Activated CD8-positive, alpha-beta memory T cell treated with anti-CD3 and anti-CD28 coated beads for 36 hours (primary cell): Measurements from ENCODE around the gene MYO7A. TPM values are rescaled to one million over a fixed set of nuclear protein-coding genes. Genes with fewer than 3 reads are reported as not detected.
"Not testable (repeated sequence)": the region's sequence is repeated elsewhere in the genome, so short reads cannot be mapped to it uniquely, and the experiment has no call there.

Experiments
- CTCF ChIA-PET: fragments of 350-600 bp; sonication (Branson Sonifier 250); formaldehyde crosslinking; loops from one replicate; lab custom pipeline; 2021; ENCODE audit warnings: antibody characterized with exemption; lab: Charles Lee
- POLR2A ChIA-PET: fragments of 350-600 bp; sonication (Branson Sonifier 250); formaldehyde crosslinking; loops from one replicate; lab custom pipeline; 2021; ENCODE audit warnings: antibody characterized with exemption; lab: Charles Lee
- total RNA-seq, 2 experiments: library from RNA; stranded (reverse); gene quantifications; one replicate each; pipeline ENCODE4 v1.2.3, GENCODE V29; 2021

MYO7A gene
- total RNA-seq, 2 experiments from 2014 or later = 0.06 TPM; not detected in 1

DNA sequence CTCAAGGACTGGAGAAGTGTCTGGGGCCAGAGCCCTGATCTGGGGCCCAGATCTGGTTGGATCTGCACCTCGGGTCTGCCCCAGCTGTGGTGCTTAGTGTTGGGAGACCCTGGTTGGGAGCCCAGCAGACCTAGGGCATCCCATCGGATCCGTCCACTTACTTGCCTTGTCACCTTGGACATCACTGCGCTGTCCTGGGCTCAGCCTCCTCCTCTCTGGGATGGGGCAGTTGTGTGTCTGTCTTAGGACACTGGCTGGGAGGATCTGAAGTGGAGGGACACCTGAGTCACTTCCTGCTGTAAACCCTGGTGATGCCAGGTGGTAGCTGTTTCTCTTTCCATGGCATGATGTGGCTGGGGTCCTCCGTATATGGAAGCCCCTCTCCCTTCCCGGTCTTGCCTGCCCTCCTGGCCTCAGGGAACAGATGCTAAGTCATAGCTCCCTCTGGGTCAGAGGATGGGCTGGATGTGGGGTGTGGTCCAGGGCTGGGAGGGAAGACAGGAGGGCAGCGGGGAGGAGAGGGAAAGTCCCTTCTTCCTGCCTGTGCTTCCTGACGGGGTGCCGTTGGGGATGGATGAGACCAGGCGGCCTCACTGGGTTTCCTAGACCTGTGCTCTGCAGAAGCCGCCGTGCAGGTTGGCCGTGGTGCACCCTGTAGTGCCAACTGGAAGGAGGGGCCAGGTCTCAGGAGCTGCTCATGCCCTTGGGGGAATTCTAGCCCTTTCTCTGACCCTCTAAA, 37.5 kb upstream of the MYO7A start:
- POLR2A ChIA-PET = no interaction called here
- CTCF ChIA-PET = interaction anchor here (1.3 to 3.5 kb wide), 11 partner anchors 8 to 362 kb away, joined by 3 to 34 read pairs (median 8); no protein-coding TSS in a partner anchor

DNA sequence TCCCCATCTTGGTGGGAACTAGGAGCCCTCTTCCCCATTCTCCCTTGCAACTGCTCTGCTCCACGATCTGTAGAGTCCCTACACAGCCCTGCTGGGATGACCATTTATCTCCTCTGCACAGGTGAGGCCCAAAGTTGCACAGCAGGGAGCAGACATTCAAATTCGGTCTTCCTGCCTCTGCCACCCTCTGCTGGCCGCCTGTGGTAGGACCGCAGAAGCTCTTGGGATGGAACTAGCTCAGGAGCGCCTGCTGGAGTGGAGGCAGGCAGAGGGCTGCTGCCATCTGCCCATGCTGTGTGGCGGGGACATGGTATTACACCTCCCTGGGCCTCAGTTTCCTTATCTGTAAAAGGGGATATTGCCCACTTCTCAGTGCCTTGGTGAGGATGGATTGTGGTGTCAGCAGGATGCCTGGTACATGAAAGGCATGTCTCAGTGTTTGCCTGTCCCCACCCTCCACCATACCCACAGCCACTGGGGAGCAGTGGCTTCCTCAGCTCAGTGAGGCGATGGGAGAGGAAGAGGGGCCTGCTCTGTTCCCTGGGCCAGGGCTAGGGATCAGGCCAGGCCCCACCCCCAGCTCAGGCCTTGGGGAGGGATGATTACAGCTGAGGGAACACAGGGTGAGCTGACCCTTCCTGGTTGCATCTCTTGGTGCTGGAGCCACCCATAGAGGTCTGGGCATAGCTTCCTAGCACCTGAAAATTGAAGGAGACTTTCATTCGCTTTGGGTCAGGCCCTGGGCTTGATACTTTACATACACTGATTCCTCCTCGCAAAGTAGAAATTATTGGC, 36.7 kb upstream of the MYO7A start:
- POLR2A ChIA-PET = no interaction called here
- CTCF ChIA-PET = interaction anchor here (0.6 to 3.5 kb wide), 18 partner anchors 9 to 484 kb away, joined by 3 to 34 read pairs (median 3); no protein-coding TSS in a partner anchor

DNA sequence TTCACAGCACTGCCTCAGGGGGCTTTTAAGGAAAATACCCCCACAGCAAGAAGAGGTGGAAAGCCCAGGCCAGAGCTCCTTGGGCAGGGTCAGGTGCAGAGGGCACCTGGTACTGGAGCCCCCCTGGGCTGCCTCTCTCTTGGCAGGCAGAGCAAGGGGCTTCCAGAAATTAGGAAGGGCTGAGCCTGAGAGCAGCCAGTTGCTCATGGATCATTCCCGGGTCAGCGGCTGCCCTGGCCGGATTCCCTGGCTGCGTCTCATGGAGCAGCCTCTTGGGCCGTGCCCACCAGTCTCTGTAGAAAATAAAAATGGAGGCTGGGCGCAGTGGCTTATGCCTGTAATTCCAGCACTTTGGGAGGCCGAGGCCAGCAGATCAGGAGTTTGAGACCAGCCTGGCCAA, 35.7 kb upstream of the MYO7A start:
- ChIA-PET POLR2A (no interaction called here), CTCF (interaction anchor here (1.0 to 3.5 kb wide), 9 partner anchors 10 to 64 kb away, joined by 3 to 34 read pairs (median 8); no protein-coding TSS in a partner anchor)

DNA sequence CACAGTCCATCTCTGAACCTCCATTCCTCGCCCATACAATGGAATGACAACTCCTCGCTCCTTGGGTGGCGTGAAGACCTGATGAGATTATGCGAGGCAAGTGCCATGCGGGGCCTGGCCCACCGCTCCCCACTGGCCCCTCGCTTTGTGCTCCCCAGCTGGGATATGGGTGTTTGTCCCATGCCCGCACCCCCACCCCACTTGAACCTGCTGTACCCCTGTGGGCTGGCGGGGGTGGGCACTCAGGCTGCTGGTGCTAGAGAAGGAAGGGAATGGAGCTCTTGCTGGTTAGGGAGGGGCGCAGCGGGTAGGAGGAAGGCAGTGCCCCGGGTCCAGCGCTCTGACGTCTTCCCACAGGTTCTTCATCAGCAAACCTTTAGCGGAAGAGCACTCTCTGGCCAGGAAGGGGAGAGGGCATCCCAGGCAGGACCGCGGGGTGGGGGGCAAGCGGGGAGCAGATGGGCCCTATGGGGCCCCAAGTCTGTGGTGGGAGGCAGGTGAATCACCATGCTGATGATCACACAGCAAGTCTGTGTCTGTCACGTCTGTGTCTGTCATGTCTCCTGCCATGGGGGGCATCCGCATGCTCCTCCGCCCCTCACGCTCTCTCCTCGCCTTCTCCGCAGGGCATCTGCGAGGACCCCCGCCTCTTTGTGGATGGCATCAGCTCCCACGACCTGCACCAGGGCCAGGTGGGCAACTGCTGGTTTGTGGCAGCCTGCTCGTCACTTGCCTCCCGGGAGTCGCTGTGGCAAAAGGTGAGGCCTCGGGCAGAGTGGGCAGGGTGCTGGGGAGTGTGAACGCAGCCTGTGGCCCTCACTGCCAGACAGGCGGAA, 34.8 kb upstream of the MYO7A start:
- POLR2A ChIA-PET = no interaction called here
- CTCF ChIA-PET = interaction anchor here (0.9 to 3.5 kb wide), 3 partner anchors 45 to 173 kb away, joined by 3 to 34 read pairs (median 3); no protein-coding TSS in a partner anchor

DNA sequence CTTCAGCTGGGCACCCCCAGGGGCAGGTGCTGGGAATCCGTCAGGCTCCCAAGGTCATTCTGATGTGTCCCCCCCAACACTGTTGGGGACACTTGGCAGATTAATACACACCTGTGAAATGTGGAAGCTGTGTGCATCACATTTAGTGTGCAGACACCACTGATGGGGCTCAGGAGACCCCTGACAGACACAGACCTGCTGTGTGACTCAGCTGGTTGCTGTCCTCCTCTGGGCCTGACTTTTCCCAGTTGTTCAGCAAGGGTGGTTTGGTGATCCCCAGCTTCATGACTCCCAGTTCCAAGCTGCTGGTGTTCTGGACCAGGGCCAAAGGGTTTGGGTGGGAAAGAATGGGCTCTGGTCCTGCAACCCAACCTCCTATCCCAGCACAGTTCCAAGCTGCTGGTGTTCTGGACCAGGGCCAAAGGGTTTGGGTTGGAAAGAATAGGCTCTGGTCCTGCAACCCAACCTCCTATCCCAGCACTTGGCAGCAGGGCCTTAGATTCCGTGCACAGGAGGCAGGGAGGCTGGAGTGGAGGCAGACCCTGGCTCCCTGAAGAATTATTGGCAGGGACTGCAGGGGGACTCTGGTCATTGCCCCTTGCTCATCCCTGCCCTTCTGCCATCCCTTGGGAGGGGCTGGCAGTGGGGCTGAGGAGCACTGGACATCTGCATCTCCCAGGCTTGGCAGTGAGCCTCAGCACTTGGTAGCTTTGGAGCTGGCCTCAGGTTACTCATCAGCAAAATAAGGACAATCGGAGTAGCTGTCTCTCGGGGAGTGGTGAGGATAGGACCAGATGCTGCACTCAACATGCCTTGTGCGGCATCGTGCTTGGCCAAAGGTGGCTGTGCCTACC, 33.8 kb upstream of the MYO7A start:
- POLR2A ChIA-PET = no interaction called here
- CTCF ChIA-PET = interaction anchor here (0.9 to 1.4 kb wide), 2 partner anchors 47 to 174 kb away, joined by 3 to 4 read pairs; no protein-coding TSS in a partner anchor

DNA sequence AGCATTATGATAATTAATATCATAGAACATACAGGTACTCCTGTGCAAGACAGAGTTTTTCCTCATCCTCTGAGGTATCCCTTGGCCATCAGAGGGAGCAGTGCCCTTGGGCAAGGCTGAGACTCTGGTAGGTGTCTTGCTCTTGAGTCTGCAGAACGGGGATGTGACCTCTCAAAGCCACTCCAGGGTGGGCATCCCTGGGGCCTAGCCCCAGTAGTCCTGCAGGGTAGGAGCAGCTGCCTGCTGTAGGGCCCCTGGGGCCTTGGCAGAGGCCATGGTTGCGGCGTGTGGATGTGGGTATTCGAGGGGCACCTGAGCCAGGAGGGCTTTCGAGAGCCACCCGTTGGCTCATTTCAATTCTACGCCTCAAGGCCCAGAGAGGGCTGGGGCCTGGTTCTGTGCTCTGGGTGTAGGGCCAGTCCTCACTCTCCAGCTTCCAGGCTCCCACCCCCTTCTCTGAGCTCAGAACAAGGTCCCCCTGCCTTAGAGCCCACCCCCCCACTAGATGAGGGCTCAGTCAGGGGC, 33.1 kb upstream of the MYO7A start:
- ChIA-PET POLR2A (no interaction called here), CTCF (interaction anchor here (1.4 kb wide), 1 partner anchor 48 kb away, joined by 4 read pairs; no protein-coding TSS in a partner anchor)

DNA sequence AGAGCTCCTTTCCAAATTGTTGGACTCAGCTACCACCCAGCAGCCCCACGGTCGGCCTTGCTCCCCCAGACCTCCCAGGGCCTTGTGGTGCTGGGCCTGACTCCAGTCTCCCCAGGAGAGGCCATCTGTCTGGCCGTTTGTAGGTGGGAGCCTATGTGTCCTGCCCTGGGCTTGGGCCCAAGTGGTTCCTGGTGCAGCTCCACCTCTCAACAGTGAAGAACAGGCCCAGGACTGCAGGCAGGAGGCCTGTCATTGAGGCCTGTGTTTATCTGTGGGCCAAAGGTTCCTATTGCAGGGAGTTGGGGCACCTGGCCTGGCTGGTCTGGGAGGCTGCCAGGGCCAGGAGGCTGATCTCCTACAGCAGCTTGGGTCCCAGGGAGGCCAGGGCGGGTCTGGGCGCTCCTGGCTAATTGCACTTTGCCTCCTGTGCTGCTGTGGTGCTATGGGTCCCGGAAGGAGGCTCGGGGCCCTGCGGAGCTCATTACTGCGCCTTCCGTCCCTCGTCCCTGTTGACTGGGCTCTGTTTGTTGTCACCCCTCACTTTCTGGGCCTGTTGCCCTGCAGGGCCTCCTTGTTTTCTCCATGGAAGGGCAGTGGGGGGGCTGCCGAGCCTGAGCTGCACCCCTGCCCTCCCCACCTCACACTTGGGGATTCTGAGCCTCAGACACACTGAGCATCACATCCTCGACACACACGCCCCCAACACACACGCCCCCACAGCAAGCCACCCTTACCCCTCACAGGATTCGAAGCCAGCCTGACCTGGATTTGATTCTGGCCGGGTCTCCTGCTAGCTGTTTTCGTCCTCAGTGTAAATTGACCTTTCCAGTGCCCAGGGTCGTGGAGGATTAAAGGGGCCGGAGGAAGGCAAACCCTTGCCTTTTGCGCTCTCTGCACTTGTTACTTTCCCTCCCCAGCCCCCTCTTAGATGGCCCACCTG, 32.2 kb upstream of the MYO7A start:
- POLR2A ChIA-PET = no interaction called here
- CTCF ChIA-PET = interaction anchor here (1.4 kb wide), 1 partner anchor 48 kb away, joined by 4 read pairs; no protein-coding TSS in a partner anchor

DNA sequence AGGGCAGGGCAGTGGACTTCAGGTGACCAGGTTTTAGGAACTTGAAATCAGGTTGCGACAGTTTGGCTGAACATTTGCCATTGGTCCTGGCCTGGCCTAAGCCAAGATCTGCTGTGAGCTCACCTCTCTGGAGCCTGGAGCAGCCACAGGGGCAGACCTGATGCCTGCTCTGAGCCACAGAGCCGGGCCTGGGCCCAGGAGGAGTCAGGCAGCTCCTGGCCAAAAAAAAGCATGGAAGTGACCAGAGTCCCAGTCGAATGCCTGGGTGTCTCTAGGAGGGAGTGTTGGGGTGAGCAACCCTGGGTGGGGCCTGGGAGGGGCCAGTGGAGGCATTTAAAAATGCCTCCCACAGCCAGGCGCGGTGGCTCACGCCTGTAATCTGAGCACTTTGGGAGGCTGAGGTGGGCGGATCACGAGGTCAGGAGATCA, 31.4 kb upstream of the MYO7A start:
- POLR2A ChIA-PET = no interaction called here
- CTCF ChIA-PET = interaction anchor here (0.7 kb wide), 1 partner anchor 91 kb away, joined by 6 read pairs; no protein-coding TSS in a partner anchor

DNA sequence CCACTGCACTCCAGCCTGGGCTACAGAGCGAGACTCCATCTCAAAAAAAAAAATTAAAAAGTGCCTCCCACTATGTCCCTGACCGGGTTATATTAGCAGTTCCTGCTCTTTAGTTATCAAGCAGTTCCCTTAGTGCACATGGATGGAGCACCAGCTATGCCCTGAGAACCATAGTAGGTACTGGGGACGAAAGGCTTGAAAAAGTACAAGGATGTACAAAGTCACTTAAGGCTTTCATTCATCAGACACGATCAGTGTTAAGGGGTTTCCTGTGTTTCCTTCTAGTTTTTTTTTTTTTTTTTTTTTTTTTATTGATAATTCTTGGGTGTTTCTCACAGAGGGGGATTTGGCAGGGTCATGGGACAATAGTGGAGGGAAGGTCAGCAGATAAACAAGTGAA, 30.9 kb upstream of the MYO7A start:
- POLR2A ChIA-PET = not testable (repeated sequence)
- CTCF ChIA-PET = interaction anchor here (0.7 kb wide), 1 partner anchor 90 kb away, joined by 6 read pairs; no protein-coding TSS in a partner anchor

DNA sequence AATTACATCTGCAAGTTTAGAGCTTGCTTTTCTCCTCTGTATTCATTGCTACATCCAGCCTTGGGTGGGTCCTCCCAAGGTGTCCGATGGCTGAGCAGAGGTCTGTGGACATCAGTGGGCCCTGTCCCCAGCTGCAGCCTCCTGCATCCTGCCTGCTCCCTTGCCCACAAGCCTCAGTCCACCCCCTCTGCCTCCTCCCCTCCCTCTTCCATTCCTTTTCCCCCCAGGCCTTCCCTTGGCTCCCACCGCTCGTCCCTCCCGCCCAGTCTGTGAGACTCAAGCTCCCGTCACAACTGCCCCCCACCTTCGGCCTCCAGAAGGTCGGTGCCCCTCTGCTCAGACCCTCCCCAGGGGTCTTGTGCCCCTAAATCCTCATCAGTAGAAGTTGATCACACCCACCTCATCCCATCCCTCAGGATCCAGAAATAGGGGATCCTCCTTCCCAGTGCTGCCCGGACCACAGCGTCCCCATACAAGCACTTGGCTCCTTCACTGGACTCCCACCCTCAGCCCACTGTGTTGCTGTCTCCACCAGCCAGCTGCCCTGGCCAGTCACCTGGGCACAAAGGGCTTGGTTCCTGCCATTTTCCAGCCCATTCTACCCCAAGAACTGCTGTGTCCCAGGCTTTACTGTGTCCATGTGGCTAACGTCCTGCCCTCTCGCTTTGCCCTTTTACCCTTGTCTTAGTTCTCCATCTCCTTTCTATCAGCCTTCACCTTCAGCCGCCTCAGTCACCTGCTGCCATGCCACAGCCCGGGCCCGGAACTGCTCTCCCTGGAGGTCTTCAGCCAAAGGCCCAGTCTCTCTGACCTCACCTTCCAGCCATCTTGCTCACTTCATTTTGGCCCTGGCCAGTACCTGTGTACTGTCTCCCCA, 27.6 kb upstream of the MYO7A start:
- ChIA-PET POLR2A (no interaction called here), CTCF (interaction anchor here (2.3 kb wide), 1 partner anchor 10 kb away, joined by 11 read pairs; no protein-coding TSS in a partner anchor)

DNA sequence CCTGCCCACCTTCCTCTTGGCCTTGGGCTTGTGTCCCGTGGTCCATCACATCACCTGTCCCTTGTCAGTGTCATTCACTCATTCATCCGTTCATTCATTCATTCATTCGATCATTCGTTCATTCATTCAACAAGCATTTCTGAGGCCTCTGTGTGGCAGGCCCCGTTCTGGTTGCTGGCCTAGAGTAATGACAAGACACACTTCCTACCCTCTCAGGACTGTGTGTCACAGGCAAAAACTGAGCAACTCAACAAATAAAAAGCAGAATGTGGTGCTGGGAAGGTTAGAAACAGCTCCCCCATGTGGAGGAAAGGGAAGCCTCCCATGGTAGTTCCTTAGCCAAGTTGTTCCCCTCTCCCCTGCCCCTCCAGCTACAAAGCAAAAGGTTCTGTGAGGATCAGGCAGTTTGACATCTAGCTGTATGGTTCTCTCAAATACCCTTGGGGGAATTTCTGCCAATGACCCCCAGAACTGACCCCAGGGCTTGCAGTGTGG, 27.0 kb upstream of the MYO7A start:
- ChIA-PET POLR2A (no interaction called here), CTCF (interaction anchor here (1.4 to 2.3 kb wide), 2 partner anchors 10 to 52 kb away, joined by 3 to 11 read pairs; no protein-coding TSS in a partner anchor)

DNA sequence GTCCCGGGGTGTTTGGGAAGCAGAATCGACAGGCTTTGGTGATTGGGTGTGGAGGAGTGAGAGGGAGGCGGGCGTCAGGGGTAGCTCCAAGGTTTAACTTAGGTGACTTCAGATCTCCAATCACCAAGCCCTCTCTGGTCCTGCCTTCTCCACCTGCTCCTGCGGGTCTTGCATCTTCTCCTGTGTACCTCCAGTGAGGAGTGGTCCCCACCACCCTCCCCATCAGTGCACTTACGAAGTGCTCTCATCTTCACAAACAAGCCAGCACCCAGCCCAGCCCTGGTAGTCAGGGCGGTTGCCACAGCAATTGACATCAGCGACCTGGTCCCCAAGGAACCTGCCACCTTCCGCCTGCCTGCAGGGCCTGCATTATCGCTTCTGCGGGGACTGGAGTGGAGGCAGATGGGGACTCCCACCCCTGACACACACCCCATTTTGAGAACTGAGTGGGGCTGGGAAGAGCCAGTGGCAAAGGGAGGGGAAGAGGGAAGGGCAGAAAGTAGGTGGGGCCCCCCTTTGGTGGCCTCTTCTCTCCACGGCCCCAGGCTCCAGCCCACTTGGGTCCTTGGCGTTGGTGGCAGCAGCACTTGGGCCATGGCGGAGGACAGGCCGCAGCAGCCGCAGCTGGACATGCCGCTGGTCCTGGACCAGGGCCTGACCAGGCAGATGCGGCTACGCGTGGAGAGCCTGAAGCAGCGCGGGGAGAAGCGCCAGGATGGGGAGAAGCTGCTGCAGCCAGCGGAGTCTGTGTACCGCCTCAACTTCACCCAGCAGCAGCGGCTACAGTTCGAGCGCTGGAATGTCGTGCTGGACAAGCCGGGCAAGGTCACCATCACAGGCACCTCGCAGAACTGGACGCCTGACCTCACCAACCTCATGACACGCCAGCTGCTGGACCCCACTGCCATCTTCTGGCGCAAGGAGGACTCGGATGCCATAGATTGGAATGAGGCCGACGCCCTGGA, 25.5 kb upstream of the MYO7A start, which contains the start of gene OMP:
TSS of gene OMP (plus strand) at position 595 of the 965 bp plus-strand sequence. CDS start at position 595, 0 bp downstream.
- POLR2A ChIA-PET = no interaction called here
- CTCF ChIA-PET = interaction anchor here (0.7 to 1.4 kb wide), 3 partner anchors 54 to 381 kb away, joined by 3 read pairs; no protein-coding TSS in a partner anchor

DNA sequence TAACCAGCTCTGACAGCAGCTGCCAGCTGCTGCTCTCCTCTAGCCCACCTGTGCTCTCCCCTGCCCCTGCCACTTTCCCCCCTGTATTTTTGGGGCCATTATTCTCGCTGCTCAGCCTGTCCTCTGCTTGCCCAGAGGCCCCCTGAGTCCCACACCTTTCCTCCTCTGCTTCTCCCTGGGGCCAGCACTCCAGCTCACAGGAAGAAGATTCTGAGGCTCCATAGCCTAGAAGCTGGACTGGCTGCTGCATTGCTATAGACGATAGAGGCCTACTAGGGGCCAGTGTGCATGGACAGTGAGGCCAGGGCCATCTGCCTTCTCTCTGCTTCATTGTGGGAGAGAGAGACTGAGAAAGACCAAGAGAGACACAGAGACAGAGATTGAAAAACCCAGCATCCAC, 24.7 kb upstream of the MYO7A start:
- ChIA-PET CTCF (interaction anchor here (0.6 to 0.9 kb wide), 3 partner anchors 345 to 695 kb away, joined by 3 to 4 read pairs (median 3); no protein-coding TSS in a partner anchor), POLR2A (no interaction called here)

DNA sequence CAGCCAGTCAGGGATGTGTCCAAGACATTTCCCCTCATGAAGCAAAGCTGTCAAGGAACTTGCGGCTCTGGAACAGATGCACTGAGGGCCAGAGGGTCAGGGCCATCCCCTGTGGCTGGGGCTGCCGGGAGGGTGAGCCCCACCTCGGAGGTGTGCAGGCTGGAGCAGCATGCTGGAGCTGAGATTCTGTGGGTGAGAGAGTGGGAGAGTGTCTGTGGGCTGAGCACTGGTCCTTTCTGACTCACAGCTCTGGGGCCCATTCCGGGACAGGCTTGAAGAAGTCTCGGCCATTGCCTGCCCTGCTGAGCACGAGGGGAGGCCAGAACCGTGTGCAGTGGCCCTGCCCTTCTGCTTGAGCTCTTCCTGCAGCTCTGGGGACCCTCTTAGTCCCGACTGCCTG, 23.3 kb upstream of the MYO7A start:
- CTCF ChIA-PET = interaction anchor here (0.9 kb wide), 1 partner anchor 13 kb away, joined by 3 read pairs; no protein-coding TSS in a partner anchor

More for the DNA sequence above, 23.3 kb upstream of the MYO7A start:
- POLR2A ChIA-PET = no interaction called here
